Tibial nerve (tissue), 3 donors: ENCODE data around the gene HIP1.
"Not testable (repeated sequence)": the region's sequence is repeated elsewhere in the genome, so short reads cannot be mapped to it uniquely, and the experiment has no call there.

Source experiments
- CTCF ChIP-seq, 5 experiments: fragments of 200-600 bp in 3 of 5; fragments of 450-650 bp in 2 of 5; sonication (generic) in 3 of 5; IDR thresholded peaks; one replicate each; pipeline ENCODE4 v1.5.1; 2016 to 2019; ENCODE audit warnings: antibody characterized with exemption in 5 of 5, mild to moderate bottlenecking in 3 of 5, moderate library complexity in 2 of 5
- POLR2A ChIP-seq, 2 donors: fragments of 450-650 bp; IDR thresholded peaks; one replicate each; pipeline ENCODE4 v1.6.1; 2017; ENCODE audit warnings: antibody characterized with exemption in 2 of 2, mild to moderate bottlenecking in 2 of 2, moderate library complexity in 2 of 2

GRCh38 chr7:75779516-75779915, 40.8 kb upstream of the HIP1 start:
- not testable (repeated sequence) for TF ChIP-seq POLR2A, CTCF (IDR thresholded peaks at IDR 0.05)
